H1 (cell line): Measurements from ENCODE around the gene PIGC. TPM values are rescaled to one million over a fixed set of nuclear protein-coding genes. Genes with fewer than 3 reads are reported as not detected.

Source experiments
- CTCF ChIA-PET: fragments of 300-600 bp; sonication (Branson Sonifier 250); formaldehyde crosslinking; loops from one replicate; lab custom pipeline; 2021; ENCODE audit not compliant: partially characterized antibody; lab: Charles Lee
- POLR2A ChIA-PET: fragments of 300-600 bp; sonication (Branson Sonifier 250); formaldehyde crosslinking; loops from one replicate; lab custom pipeline; 2021; ENCODE audit warnings: inconsistent platforms; ENCODE audit not compliant: partially characterized antibody; lab: Charles Lee
- DNase-seq, 2 experiments: peaks; one replicate each; pipeline versions ENCODE4 v3.0.0 to v3.0.0-alpha.2; 2010 to 2022; ENCODE audit warnings: low spot score in 2 of 2, low read depth in 1 of 2, mixed read lengths in 1 of 2
- FAIRE-seq: peaks from 2 replicates; lab custom pipeline; 2011; peaks lifted over from hg19 to GRCh38; lab: Jason Lieb, UNC
- H2AFZ ChIP-seq: 2 replicates; pipeline ENCODE4 v1.8.1; 2012; ENCODE audit warnings: low read length, inconsistent platforms
- H2AK5ac ChIP-seq: 2 replicates; pipeline ENCODE4 v1.6.1; 2013; ENCODE audit warnings: low read depth, low read length
- H2BK120ac ChIP-seq: replicated peaks from 2 replicates; pipeline ENCODE3; 2013; ENCODE audit warnings: low read depth, low read length, inconsistent platforms
- H2BK12ac ChIP-seq: 2 replicates; pipeline ENCODE4 v1.6.1; 2013; ENCODE audit warnings: low read depth, low read length
- H2BK15ac ChIP-seq: 2 replicates; pipeline ENCODE4 v1.6.1; 2013; ENCODE audit warnings: low read length
- H2BK20ac ChIP-seq: 2 replicates; pipeline ENCODE4 v1.6.1; 2013; ENCODE audit warnings: low read length
- H2BK5ac ChIP-seq: 2 replicates; pipeline ENCODE4 v1.6.1; 2013; ENCODE audit warnings: low read depth, low read length
- H3K14ac ChIP-seq: 2 replicates; pipeline ENCODE4 v1.6.1; 2013; ENCODE audit warnings: inconsistent platforms; ENCODE audit not compliant: insufficient read length
- H3K18ac ChIP-seq: 2 replicates; pipeline ENCODE4 v1.6.1; 2013; ENCODE audit warnings: low read length; ENCODE audit errors: extremely low read depth
- H3K23ac ChIP-seq: 2 replicates; pipeline ENCODE4 v1.6.1; 2013; ENCODE audit warnings: inconsistent platforms; ENCODE audit not compliant: insufficient read length
- H3K23me2 ChIP-seq: 2 replicates; pipeline ENCODE4 v1.6.1; 2013; ENCODE audit warnings: low read depth, low read length
- H3K27ac ChIP-seq: 2 replicates; pipeline ENCODE4 v1.6.1; 2011; ENCODE audit warnings: low read depth, low read length, inconsistent platforms
- H3K27me3 ChIP-seq, 4 experiments: replicated peaks in 1 of 4; 1 replicate in 1 of 4; 2 replicates in 3 of 4; pipeline versions ENCODE4 v1.6.1 to v1.8.1; 2011 to 2013; ENCODE audit warnings: low read length in 3 of 4, mild to moderate bottlenecking in 3 of 4, inconsistent platforms in 2 of 4, mixed read lengths in 2 of 4, moderate library complexity in 1 of 4; ENCODE audit not compliant: control insufficient read depth in 3 of 4, insufficient read depth in 3 of 4; ENCODE audit errors: extremely low read depth in 1 of 4
- H3K36me3 ChIP-seq, 4 experiments: 2 replicates each; pipeline versions ENCODE4 v1.6.1 to v1.8.1; 2011 to 2013; ENCODE audit warnings: mild to moderate bottlenecking in 4 of 4, low read length in 3 of 4, moderate library complexity in 2 of 4, control low read depth in 1 of 4, inconsistent platforms in 1 of 4; ENCODE audit not compliant: insufficient read depth in 4 of 4, control insufficient read depth in 2 of 4
- H3K4ac ChIP-seq: replicated peaks from 2 replicates; pipeline ENCODE3; 2013; ENCODE audit warnings: low read length, low read depth, mixed read lengths, inconsistent platforms; ENCODE audit not compliant: insufficient read length
- H3K4me1 ChIP-seq, 4 experiments: replicated peaks in 1 of 4; 1 replicate in 1 of 4; 2 replicates in 3 of 4; pipeline versions ENCODE4 v1.6.1 to v1.8.1; 2011 to 2013; ENCODE audit warnings: low read length in 3 of 4, inconsistent platforms in 2 of 4, mixed read lengths in 1 of 4; ENCODE audit not compliant: insufficient read depth in 4 of 4, control insufficient read depth in 3 of 4
- H3K4me2 ChIP-seq, 2 experiments: 2 replicates each; pipeline versions ENCODE4 v1.6.1 to v1.8.1; 2011 to 2013; ENCODE audit warnings: low read depth in 2 of 2, low read length in 2 of 2, control low read depth in 1 of 2, inconsistent platforms in 1 of 2, mild to moderate bottlenecking in 1 of 2; ENCODE audit not compliant: insufficient read depth in 1 of 2
- H3K4me3 ChIP-seq, 4 experiments: fragments of 200-600, 300-600 bp in 1 of 4; sonication (generic), shearing (Covaris generic), sonication (Bioruptor Twin) in 1 of 4; 2 replicates each; pipeline versions ENCODE4 v1.5.1 to v1.8.1; 2011 to 2016; ENCODE audit warnings: low read length in 4 of 4, low read depth in 3 of 4, control low read depth in 2 of 4, inconsistent platforms in 2 of 4, mild to moderate bottlenecking in 2 of 4, mixed read lengths in 1 of 4, moderate library complexity in 1 of 4; ENCODE audit not compliant: insufficient read depth in 2 of 4; ENCODE audit errors: extremely low read depth in 1 of 4
- H3K56ac ChIP-seq: replicated peaks from 2 replicates; pipeline ENCODE3; 2013; ENCODE audit warnings: low read depth, mild to moderate bottlenecking, mixed read lengths, low read length, inconsistent platforms; ENCODE audit not compliant: insufficient read length
- H3K79me1 ChIP-seq: 2 replicates; pipeline ENCODE4 v1.6.1; 2013; ENCODE audit warnings: low read depth, low read length, control low read depth
- H3K79me2 ChIP-seq, 2 experiments: 2 replicates each; pipeline versions ENCODE4 v1.6.1 to v1.8.1; 2012 to 2013; ENCODE audit warnings: low read length in 2 of 2, mild to moderate bottlenecking in 2 of 2, inconsistent platforms in 1 of 2; ENCODE audit not compliant: insufficient read depth in 2 of 2, control insufficient read depth in 1 of 2
- H3K9ac ChIP-seq, 4 experiments: replicated peaks in 1 of 4; 1 replicate in 1 of 4; 2 replicates in 3 of 4; pipeline versions ENCODE4 v1.6.1 to v1.8.1; 2011 to 2013; ENCODE audit warnings: low read depth in 3 of 4, low read length in 3 of 4, control low read depth in 2 of 4, mild to moderate bottlenecking in 2 of 4, moderate library complexity in 2 of 4, inconsistent platforms in 1 of 4; ENCODE audit errors: extremely low read depth in 1 of 4
- H3K9me3 ChIP-seq, 2 experiments: 2 replicates each; pipeline versions ENCODE4 v1.6.1 to v1.8.1; 2012 to 2013; ENCODE audit warnings: mild to moderate bottlenecking in 2 of 2, moderate library complexity in 2 of 2, control low read depth in 1 of 2, inconsistent platforms in 1 of 2, low read depth in 1 of 2, low read length in 1 of 2, mixed read lengths in 1 of 2; ENCODE audit not compliant: insufficient read depth in 2 of 2
- H4K20me1 ChIP-seq, 2 experiments: replicated peaks in 1 of 2; 2 replicates each; pipeline versions ENCODE3 to v1.8.1; 2011 to 2013; ENCODE audit warnings: inconsistent platforms in 2 of 2, low read length in 2 of 2, mild to moderate bottlenecking in 1 of 2; ENCODE audit not compliant: insufficient read depth in 2 of 2, control insufficient read depth in 1 of 2
- H4K5ac ChIP-seq: 2 replicates; pipeline ENCODE4 v1.6.1; 2013; ENCODE audit warnings: low read length, low read depth, mixed read lengths, inconsistent platforms; ENCODE audit not compliant: insufficient read length
- H4K8ac ChIP-seq: 2 replicates; pipeline ENCODE4 v1.8.0; 2013; ENCODE audit warnings: mild to moderate bottlenecking, moderate library complexity, low read length, inconsistent platforms; ENCODE audit not compliant: insufficient read depth; ENCODE audit errors: extremely low read depth
- H4K91ac ChIP-seq: replicated peaks from 2 replicates; pipeline ENCODE3; 2013; ENCODE audit warnings: low read length, mixed read lengths, inconsistent platforms; ENCODE audit not compliant: insufficient read length
- CBX5 ChIP-seq: fragments of 300-800, 300-1000 bp; sonication (generic); IDR thresholded peaks from 2 replicates; pipeline ENCODE4 v1.7.1; 2016; ENCODE audit warnings: antibody characterized with exemption, low read length, low read depth
- CBX8 ChIP-seq: fragments of 300-800, 300-1000 bp; sonication (generic); IDR thresholded peaks from 2 replicates; pipeline ENCODE4 v1.7.1; 2016; ENCODE audit warnings: low read depth, low read length, borderline replicate concordance
- EGR1 ChIP-seq: IDR thresholded peaks from 2 replicates; pipeline ENCODE4 v1.6.1; 2011; ENCODE audit warnings: low read depth, low read length, borderline replicate concordance
- EZH2 ChIP-seq: fragments of 200-600 bp; sonication (generic); IDR thresholded peaks from 2 replicates; pipeline ENCODE4 v1.7.1; 2012; ENCODE audit warnings: low read depth, mild to moderate bottlenecking, moderate library complexity, low read length, inconsistent platforms; ENCODE audit not compliant: severe bottlenecking
- HDAC6 ChIP-seq: IDR thresholded peaks from one replicate; pipeline ENCODE4 v1.7.1; 2012; ENCODE audit warnings: low read depth, mild to moderate bottlenecking, inconsistent platforms, low read length, moderate library complexity
- JUN ChIP-seq: IDR thresholded peaks from 2 replicates; pipeline ENCODE4 v1.6.1; 2011; ENCODE audit warnings: low read depth, mild to moderate bottlenecking, improper control_type of control experiment, low read length
- POU5F1 ChIP-seq: IDR thresholded peaks from 2 replicates; pipeline ENCODE4 v1.6.1; 2011; ENCODE audit warnings: low read depth, mild to moderate bottlenecking, low read length, moderate library complexity
- RAD21 ChIP-seq, 2 experiments: IDR thresholded peaks in 1 of 2; conservative IDR thresholded peaks in 1 of 2; 2 replicates each; pipeline ENCODE4 v1.6.1; 2011; ENCODE audit warnings: low read depth in 2 of 2, low read length in 2 of 2, improper control_type of control experiment in 1 of 2, inconsistent platforms in 1 of 2, mild to moderate bottlenecking in 1 of 2, moderate library complexity in 1 of 2
- SP2 ChIP-seq: IDR thresholded peaks from 2 replicates; pipeline ENCODE4 v1.6.1; 2012; ENCODE audit warnings: mild to moderate bottlenecking, low read length, inconsistent platforms
- TAF7 ChIP-seq: optimal IDR thresholded peaks from 2 replicates; pipeline ENCODE3; 2011; ENCODE audit warnings: low read depth, mild to moderate bottlenecking, inconsistent platforms, low read length, moderate library complexity, borderline replicate concordance
- TBP ChIP-seq: IDR thresholded peaks from 2 replicates; pipeline ENCODE4 v1.6.1; 2011; ENCODE audit warnings: low read depth, low read length, improper control_type of control experiment
- WGBS, 2 experiments: shearing (Covaris generic) in 1 of 2; methylation state at CpG; one replicate each; pipeline versions ENCODE4 v1.1.6 to v1.1.7; 2013 to 2015; ENCODE audit warnings: low lambda C conversion rate in 2 of 2, mixed read lengths in 2 of 2, inconsistent platforms in 1 of 2, low coverage in 1 of 2, missing lambda C conversion rate in 1 of 2; ENCODE audit not compliant: insufficient replicate concordance in 2 of 2, insufficient coverage in 1 of 2, insufficient read length in 1 of 2; ENCODE audit errors: extremely low coverage in 1 of 2, missing lambda C conversion rate in 1 of 2; 5-methylcytosine and 5-hydroxymethylcytosine counted together
- polyA plus RNA-seq, 7 experiments: library from polyadenylated mRNA; depleted of rRNA in 3 of 7; stranded (reverse) in 5 of 7; unstranded in 2 of 7; fragments of >200 nt in 5 of 7; fragments of 200-250 nt in 2 of 7; gene quantifications; 1 replicate in 5 of 7; 2 replicates in 1 of 7; 4 replicates in 1 of 7; pipeline versions ENCODE4 v1.2.1 to v1.2.3, GENCODE V29; 2011 to 2013; ENCODE audit warnings: missing spikeins in 2 of 7, mixed read lengths in 2 of 7
- total RNA-seq: library from RNA; stranded (reverse); fragmentation: NEBNext Ultra II Directional; extraction: Animal tissue kit (Norgen Biotek cat#: 25700); gene quantifications from 2 replicates; pipeline ENCODE4 v1.2.1, GENCODE V29; 2021

PIGC gene
- total and polyA plus RNA-seq, 2 of the 8 experiments (the other 6 are each of a cell fraction or from before 2014, with no cell fraction given) = 21.0 to 39.3 TPM

DNA sequence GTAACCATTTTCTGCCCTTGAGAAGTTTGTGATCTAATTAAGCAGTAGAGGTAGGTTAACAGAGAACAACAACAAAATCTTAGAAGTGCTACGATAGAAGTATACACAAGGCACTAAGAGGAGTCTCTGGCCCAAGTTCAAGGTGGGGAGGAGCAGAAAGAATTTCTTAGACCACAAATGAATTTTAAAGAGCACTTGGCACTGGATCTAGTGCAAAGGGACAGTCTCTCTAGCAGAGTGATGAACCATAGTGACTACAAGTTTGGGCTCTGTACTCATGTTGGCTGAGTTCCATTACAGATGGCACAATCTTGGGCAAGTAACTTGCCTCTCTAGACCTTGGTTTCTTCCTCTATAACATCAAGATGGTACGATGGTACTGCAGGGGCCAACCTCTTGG lies 33.3 kb upstream of the PIGC start:
- Histone ChIP-seq H2BK15ac (no peak overlapping the region), H3K79me2 (no peaks in the 10 kb centered on the region), H2AK5ac (no peak overlapping the region), H3K4me1 (no peaks in the 10 kb centered on the region; a peak in 1 of 7 replicates), H3K18ac (no peak overlapping the region), H3K4me2 (no peak overlapping the region), H2BK5ac (no peak overlapping the region), H3K27ac (no peak overlapping the region), H3K23me2 (no peaks in the 10 kb centered on the region), H4K20me1 (no peaks in the 10 kb centered on the region), H3K23ac (no peak overlapping the region), H3K9me3 (no peaks in the 10 kb centered on the region), H3K9ac (no peak overlapping the region), H2BK12ac (no peak overlapping the region), H3K27me3 (no peaks in the 10 kb centered on the region), H3K4me3 (no peak overlapping the region), H4K5ac (no peak overlapping the region)
- ChIA-PET POLR2A (no interaction called here), CTCF (no interaction called here)
- WGBS, 2 experiments = 88% methylated on average over 2 of the region's 2 CpGs; no CpG with 5 or more reads in 1 of the 2 experiments
- no peak for FAIRE-seq
- TF ChIP-seq POU5F1 (no peak), JUN (no peak), CBX5 (no peak), HDAC6 (no peak), TAF7 (no peak), EZH2 (no peak), TBP (no peak), CBX8 (no peak), SP2 (no peak), RAD21 (IDR thresholded peaks at IDR 0.05 in 1 of 2, conservative IDR thresholded peaks at IDR 0.05 in 1 of 2; ENCODE audit: low read depth in 2 of 2, low read length in 2 of 2) (no peak), EGR1 (no peak)
- TF ChIP-seq, all 59 proteins: peak for 0
- H4K8ac ChIP-seq = no peak overlapping the region
- no peak overlapping the region for H4K91ac ChIP-seq
- no peak overlapping the region for H3K56ac ChIP-seq
- H2BK20ac ChIP-seq = no peak overlapping the region
- H3K36me3 ChIP-seq = no peaks in the 10 kb centered on the region
- no peak for DNase-seq
- H2BK120ac ChIP-seq = no peak overlapping the region
- no peak overlapping the region for H2AFZ ChIP-seq
- no peaks in the 10 kb centered on the region for H3K79me1 ChIP-seq
- no peak overlapping the region for H3K4ac ChIP-seq
- H3K14ac ChIP-seq = no peak overlapping the region
